ENCODE data around the gene STX16. TPM values are rescaled to one million over a fixed set of nuclear protein-coding genes. Genes with fewer than 3 reads are reported as not detected.
"Not testable (repeated sequence)": the region's sequence is repeated elsewhere in the genome, so short reads cannot be mapped to it uniquely, and the experiment has no call there.

Gene STX16
- total and polyA plus RNA-seq, 2 of the 13 experiments (the other 11 are each of a cell fraction or from before 2014, with no cell fraction given) = 28.0 to 72.7 TPM

- TF ChIP-seq ZUFSP (CRISPR knock-in tag; IDR thresholded peaks at IDR 0.05; ENCODE audit: borderline replicate concordance) = no peak
- no peak for TF ChIP-seq CHD2 (IDR thresholded peaks at IDR 0.05; ENCODE audit: low read depth, low read length)
- no peak for TF ChIP-seq FOSL1 (CRISPR knock-in tag; IDR thresholded peaks at IDR 0.05; ENCODE audit: borderline replicate concordance)
- TF ChIP-seq FOSL2 (CRISPR knock-in tag; IDR thresholded peaks at IDR 0.05) = no peak
Observed at GRCh38 chr20:58642441-58642840, 8.6 kb upstream of the STX16 start (continued).

GRCh38 chr20:58642896-58643295 is 8.2 kb upstream of the STX16 start:
- H4K20me1 ChIP-seq (ENCODE audit: insufficient read depth, low read length); H3K79me2 ChIP-seq (ENCODE audit: insufficient read depth, low read length); H3K4me2 ChIP-seq (ENCODE audit: low read depth, low read length); H3K27ac ChIP-seq (ENCODE audit: extremely low read length, insufficient read depth, low read length); H3K9me3 ChIP-seq (ENCODE audit: low read length); BruUV-seq (replicated peaks); H3K36me3 ChIP-seq (replicated peaks in 1 of 2; ENCODE audit: control insufficient read depth in 1 of 2, insufficient read depth in 2 of 2, low read length in 2 of 2); in situ Hi-C loops (cut with HindIII; ENCODE audit: extremely low pct_ligation_motif_present, low pct_unique_long_range_greater_than_20kb); intact Hi-C loops (cut with micrococcal nuclease; ENCODE audit: unreplicated experiment); H3K4me3 ChIP-seq (replicated peaks in 1 of 3; ENCODE audit: insufficient read depth in 1 of 3, low read depth in 2 of 3, low read length in 3 of 3); DNase-seq (ENCODE audit: low spot score); FAIRE-seq; ATAC-seq; CTCF ChIA-PET (ENCODE audit: low intra/inter-chr PET ratio, low total read pairs); H3K9ac ChIP-seq (ENCODE audit: insufficient read depth, low read depth, low read length); H2AFZ ChIP-seq (ENCODE audit: low read length): not testable (repeated sequence)
- H3K27me3 ChIP-seq (ENCODE audit: control insufficient read depth in 1 of 2, insufficient read depth in 2 of 2, low read length in 2 of 2) = peaks cover 8 to 38% of the 10 kb centered on the region in 2 experiments; a peak in 3 of 5 replicates
- peaks cover 13% of the 10 kb centered on the region; the same call in 1 of the 2 replicates for H3K4me1 ChIP-seq (ENCODE audit: insufficient read depth, low read length)
- 46% methylated on average over 9 of the region's 9 CpGs for WGBS (ENCODE audit: low lambda C conversion rate)
- POLR2A ChIA-PET = interaction anchor here (1.5 kb wide), 1 partner anchor 8 kb away, joined by 5 read pairs; the partner anchor contains the start of gene STX16

- Histone ChIP-seq H3K4me1 (ENCODE audit: insufficient read depth, low read length) (peaks cover 22% of the 10 kb centered on the region), H3K4me2 (ENCODE audit: low read depth, low read length) (no peak overlapping the region), H3K27ac (ENCODE audit: extremely low read length, insufficient read depth, low read length) (no peak overlapping the region), H3K9ac (ENCODE audit: insufficient read depth, low read depth, low read length) (no peak overlapping the region), H3K36me3 (replicated peaks in 1 of 2; ENCODE audit: control insufficient read depth in 1 of 2, insufficient read depth in 2 of 2, low read length in 2 of 2) (no peaks in the 10 kb centered on the region), H2AFZ (ENCODE audit: low read length) (no peak overlapping the region), H4K20me1 (ENCODE audit: insufficient read depth, low read length) (no peaks in the 10 kb centered on the region), H3K4me3 (replicated peaks in 1 of 3; ENCODE audit: insufficient read depth in 1 of 3, low read depth in 2 of 3, low read length in 3 of 3) (no peak overlapping the region), H3K79me2 (ENCODE audit: insufficient read depth, low read length) (no peaks in the 10 kb centered on the region), H3K9me3 (ENCODE audit: low read length) (no peaks in the 10 kb centered on the region), H3K27me3 (ENCODE audit: control insufficient read depth in 1 of 2, insufficient read depth in 2 of 2, low read length in 2 of 2) (peaks cover 0 to 12% of the 10 kb centered on the region in 2 experiments; a peak in 3 of 5 replicates)
- intact Hi-C loops (cut with micrococcal nuclease; ENCODE audit: unreplicated experiment) (no loop called here), in situ Hi-C loops (cut with HindIII; ENCODE audit: extremely low pct_ligation_motif_present, low pct_unique_long_range_greater_than_20kb) (no loop called here)
- no peak for ATAC-seq
- no peak for FAIRE-seq
- no TSS peak for BruUV-seq (replicated peaks)
- POLR2A ChIA-PET = interaction anchor here (0.5 kb wide), 1 partner anchor 80 kb away, joined by 6 read pairs; no protein-coding TSS in a partner anchor
- CTCF ChIA-PET (ENCODE audit: low intra/inter-chr PET ratio, low total read pairs) = no interaction called here
- 20% methylated on average over 5 of the region's 5 CpGs for WGBS (ENCODE audit: low lambda C conversion rate)
- DNase-seq (ENCODE audit: low spot score) = peak; percentile 59
- TF ChIP-seq HMG20A (CRISPR knock-in tag; IDR thresholded peaks at IDR 0.05; ENCODE audit: borderline replicate concordance) (peak; percentile 46; the same call in 1 of the 2 replicates), SOX5 (CRISPR knock-in tag; IDR thresholded peaks at IDR 0.05; ENCODE audit: borderline replicate concordance) (0 out of 2 replicates have a peak, but pooled peaks have one; percentile 11), WIZ (CRISPR knock-in tag; IDR thresholded peaks at IDR 0.05) (no peak), HMGXB3 (CRISPR knock-in tag; IDR thresholded peaks at IDR 0.05; ENCODE audit: borderline replicate concordance) (no peak), SKI (IDR thresholded peaks at IDR 0.05; ENCODE audit: partially characterized antibody) (peak; percentile 60), ZSCAN12 (CRISPR knock-in tag; IDR thresholded peaks at IDR 0.05) (no peak)
Observed at GRCh38 chr20:58645412-58645968, 5.6 kb upstream of the STX16 start.
